Ovary (tissue), 3 donors: Measurements from ENCODE around the gene MPP1.

ENCODE experiments used
- CTCF ChIP-seq, 3 donors: fragments of 450-650 bp in 2 of 3; fragments of 200-600 bp in 1 of 3; IDR thresholded peaks; one replicate each; pipeline versions ENCODE4 v1.5.1 to v1.8.0; 2016 to 2022; ENCODE audit warnings: antibody characterized with exemption in 3 of 3, mild to moderate bottlenecking in 1 of 3
- EP300 ChIP-seq: sonication (generic); formaldehyde crosslinking; IDR thresholded peaks from one replicate; pipeline ENCODE4 v1.6.1; 2017; ENCODE audit warnings: antibody characterized with exemption
- POLR2A ChIP-seq: fragments of 450-650 bp; IDR thresholded peaks from one replicate; pipeline ENCODE4 v1.6.1; 2017; ENCODE audit warnings: antibody characterized with exemption, mild to moderate bottlenecking, moderate library complexity
- donor health status: DM: no; HTN: no; CAD: no.

GRCh38 chrX:154734061-154734781 is 71.1 kb downstream of the MPP1 start:
- no peak for TF ChIP-seq CTCF (IDR thresholded peaks at IDR 0.05)
- TF ChIP-seq EP300, result no peak
- no peak for TF ChIP-seq POLR2A
